ENCODE results near the gene SHMT2. TPM values are rescaled to one million over a fixed set of nuclear protein-coding genes. Genes with fewer than 3 reads are reported as not detected.
"Not testable (repeated sequence)": the region's sequence is repeated elsewhere in the genome, so short reads cannot be mapped to it uniquely, and the experiment has no call there.

Gene SHMT2
- total RNA-seq, 1 experiment from 2014 or later: 409 TPM

DNA sequence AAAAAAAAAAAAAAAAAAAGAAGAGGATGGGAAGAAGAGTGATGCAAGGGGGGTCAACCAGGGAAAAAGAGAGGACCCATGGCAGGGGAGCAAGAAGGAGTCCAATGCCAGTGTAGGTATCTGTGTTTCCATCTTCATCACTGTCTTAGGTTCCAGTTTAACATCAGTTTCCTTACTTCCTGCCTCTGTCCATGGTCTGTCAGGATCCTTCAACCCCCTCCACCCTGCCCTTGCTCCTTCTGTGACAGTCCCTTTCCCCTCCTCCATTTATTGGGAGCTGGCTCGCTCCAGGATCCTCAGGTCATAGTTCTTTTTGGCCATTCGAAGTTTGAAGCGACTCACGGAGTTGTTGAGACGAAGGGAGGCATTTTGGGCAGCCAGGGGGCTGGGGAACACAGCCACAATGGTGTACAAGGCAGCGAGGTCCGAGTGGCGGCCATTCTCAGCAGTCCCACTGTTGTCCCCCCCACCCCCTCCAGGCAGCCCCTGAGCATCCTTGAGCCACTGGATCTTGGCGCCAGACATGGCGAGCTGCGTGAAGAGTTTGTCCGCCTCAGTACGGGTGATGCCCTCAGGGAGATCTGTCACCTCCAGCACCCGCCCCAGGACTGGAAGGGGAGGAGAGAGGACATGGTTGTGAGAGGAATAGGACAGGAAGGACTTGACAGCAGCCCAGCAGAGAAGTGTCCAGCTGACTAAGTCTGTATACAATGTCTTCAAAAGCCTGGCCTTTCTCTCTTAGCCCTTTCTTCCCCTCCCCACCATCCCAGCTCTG, 25.2 kb downstream of the SHMT2 start:
- DNase-seq (ENCODE audit: extremely low read depth, low read depth): no peak

DNA sequence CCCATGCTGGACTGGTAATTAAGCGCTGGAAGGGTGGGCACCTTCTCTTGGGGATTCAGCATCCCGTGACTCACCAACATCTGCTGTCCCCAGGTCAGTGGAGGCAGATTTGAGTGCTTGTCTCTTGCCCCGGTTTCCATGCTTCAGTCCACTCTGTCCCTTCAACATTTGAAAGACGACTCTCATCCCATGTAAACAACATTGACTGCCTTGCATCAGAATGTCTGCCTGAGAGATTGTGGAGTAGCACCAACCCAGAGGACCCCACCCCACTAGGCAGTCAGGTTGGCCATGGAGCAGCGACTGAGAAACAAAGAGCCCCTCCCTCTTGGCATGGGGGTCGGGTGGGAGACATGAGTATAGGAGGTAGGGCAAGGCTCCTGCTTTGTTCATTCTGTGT, 26.4 kb downstream of the SHMT2 start:
- DNase-seq (ENCODE audit: extremely low read depth, low read depth): no peak

GRCh38 chr12:57258977-57259970, 29.8 kb downstream of the SHMT2 start:
- DNase-seq (ENCODE audit: extremely low read depth, low read depth): no peak

GRCh38 chr12:57260366-57260765, 30.9 kb downstream of the SHMT2 start:
- DNase-seq (ENCODE audit: extremely low read depth, low read depth): no peak

GRCh38 chr12:57261428-57261865, 31.9 kb downstream of the SHMT2 start:
- no peak for DNase-seq (ENCODE audit: extremely low read depth, low read depth)

GRCh38 chr12:57262126-57262822, 32.8 kb downstream of the SHMT2 start:
- DNase-seq (ENCODE audit: extremely low read depth, low read depth): peak; percentile 42

GRCh38 chr12:57263096-57263495, 33.6 kb downstream of the SHMT2 start:
- DNase-seq (ENCODE audit: extremely low read depth, low read depth): no peak

- no peak for DNase-seq (ENCODE audit: extremely low read depth, low read depth)
Observed at GRCh38 chr12:57266681-57267080, 37.2 kb downstream of the SHMT2 start.

DNA sequence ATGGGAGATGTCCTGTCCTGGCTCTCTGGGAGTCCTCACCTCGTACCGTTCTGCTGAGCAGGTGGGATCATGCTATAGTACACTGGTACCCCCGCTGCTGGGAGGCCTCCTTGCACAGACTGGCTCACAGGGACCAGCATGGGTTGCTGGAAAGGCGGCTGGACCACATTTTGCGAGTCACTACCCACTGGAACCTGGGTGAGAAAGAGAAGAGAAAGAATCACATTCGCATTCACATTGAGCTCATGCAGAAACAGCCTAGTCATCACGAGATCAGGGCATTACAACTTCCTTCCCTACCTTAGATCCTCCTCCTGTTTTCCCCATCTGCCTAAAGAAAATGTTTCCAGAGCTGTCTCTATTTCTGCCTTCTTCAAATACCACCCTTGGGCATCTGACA, 38.8 kb downstream of the SHMT2 start:
- no peak for DNase-seq (ENCODE audit: extremely low read depth, low read depth)

DNA sequence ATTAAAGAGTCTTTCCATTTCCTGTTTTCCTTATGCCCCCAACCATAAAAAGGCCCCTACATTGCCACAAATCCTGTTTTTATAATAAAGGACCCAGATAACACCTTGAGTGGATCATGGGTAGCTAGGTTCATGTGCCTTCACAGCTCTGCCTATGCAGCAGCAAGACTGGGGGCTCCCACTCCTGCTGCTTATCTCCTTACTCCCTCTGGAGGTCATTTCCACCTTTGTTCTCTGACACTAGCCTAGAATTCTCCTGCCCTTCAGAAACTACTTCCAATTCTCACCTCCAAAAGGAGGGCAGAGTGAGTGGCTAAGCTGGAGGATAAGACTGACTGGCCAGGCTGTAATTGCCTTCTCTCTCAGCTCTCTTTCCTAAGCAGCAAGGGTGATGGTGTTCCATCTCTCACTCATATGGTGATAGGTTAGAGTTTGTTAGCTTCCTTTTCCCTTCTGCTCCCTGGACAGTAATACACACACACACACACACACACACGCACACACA, 41.5 kb downstream of the SHMT2 start:
- DNase-seq (ENCODE audit: extremely low read depth, low read depth): no peak

DNA sequence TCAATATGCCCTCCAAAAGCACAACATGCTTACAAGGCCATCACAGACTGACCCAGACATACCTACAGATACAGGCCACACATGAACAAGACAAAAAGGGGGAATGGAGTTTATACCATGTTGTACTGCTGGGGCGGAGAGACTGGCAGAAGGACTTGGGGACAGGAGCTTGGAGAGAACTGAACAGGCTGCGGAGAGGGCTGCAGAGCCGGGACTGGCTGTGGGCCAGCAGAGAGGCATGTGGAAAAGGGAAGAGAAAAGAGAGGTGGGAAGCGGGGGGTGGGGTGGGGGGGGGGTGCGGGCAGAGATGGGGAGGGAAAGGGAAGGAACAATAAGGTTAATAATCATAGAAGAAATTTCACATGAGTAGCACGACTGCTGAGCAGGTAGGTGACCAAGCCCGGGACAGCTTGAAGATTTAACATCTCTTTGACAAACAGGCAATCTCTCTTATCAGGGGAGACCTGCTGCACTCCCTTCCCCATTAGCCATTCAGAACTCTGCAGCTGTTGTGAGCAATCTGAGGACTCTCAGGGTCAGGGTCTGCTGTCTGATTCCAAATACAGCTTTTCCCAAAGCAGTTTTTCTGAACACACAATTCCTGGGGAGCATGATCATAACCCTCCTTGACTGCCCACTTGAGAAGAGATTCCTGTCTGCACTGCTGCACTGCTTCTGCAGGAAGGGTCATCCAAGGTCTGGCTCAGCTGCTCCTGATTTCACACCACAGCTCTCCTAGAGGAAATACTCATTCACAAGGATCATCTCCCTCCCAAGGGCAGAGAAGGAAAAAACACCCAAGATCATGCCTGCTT, 43.0 kb downstream of the SHMT2 start:
- DNase-seq (ENCODE audit: extremely low read depth, low read depth): no peak

GRCh38 chr12:57273516-57273915, 44.0 kb downstream of the SHMT2 start:
- DNase-seq (ENCODE audit: extremely low read depth, low read depth): no peak

DNA sequence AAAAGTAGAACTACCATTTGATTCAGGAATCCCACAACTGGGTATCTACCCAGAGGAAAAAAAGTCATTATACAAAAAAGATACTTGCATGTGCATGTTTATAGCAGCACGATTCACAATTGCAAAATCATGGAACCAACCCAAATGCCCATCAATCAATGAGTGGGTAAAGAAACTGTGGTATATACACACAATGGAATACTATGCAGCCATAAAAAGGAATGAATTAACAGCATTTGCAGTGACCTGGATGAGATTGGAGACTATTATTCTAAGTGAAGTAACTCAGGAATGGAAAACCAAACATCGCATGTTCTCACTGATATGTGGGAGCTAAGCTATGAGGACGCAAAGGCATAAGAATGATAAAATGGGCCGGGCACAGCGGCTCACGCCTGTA, 46.7 kb downstream of the SHMT2 start:
- not testable (repeated sequence) for DNase-seq (ENCODE audit: extremely low read depth, low read depth)

- no peak for DNase-seq (ENCODE audit: extremely low read depth, low read depth)
Observed at GRCh38 chr12:57276935-57277563, 47.5 kb downstream of the SHMT2 start.

- no peak for DNase-seq (ENCODE audit: extremely low read depth, low read depth)
Observed at GRCh38 chr12:57278465-57279381, 49.2 kb downstream of the SHMT2 start.

DNA sequence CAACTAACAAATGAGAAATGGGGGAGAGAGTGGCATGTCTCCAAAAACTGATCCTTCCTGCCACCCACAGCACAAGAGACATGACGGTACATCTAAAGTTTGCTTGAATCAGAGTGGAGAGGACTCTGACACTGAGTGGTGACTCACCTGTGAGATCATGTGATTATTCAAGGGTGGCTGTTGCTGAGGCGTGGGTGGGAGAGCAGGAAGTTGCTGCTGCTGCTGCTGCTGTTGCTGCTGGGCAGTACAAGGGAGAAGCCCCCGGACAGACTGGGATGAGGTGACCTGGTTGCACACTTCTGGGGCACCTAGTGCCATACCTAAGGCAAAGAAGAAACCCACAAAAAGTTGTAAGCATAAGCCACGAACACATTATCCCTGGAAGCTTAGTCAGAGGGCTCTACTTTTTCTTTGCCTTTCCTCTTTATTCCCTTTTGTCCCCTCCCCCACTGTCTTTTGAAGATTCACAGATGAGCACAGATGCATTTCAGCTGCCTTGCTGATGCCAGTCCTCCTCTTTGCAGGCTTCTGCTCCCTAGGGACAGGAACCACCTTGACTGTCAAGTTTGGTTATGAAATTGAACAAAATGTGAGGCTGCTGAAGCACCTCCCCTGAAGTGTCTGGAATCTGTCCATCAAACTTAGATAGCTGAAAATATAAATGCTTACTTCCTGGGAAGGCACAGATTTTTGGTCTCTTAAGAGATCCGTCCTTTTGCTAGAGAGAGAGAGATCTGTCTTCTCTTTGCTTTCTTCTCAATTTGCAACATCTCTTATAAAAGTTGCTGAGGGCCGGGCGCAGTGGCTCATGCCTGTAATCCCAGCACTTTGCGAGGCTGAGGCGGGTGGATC, 50.9 kb downstream of the SHMT2 start:
- peak; percentile 50 for DNase-seq (ENCODE audit: extremely low read depth, low read depth)

- DNase-seq (ENCODE audit: extremely low read depth, low read depth): not testable (repeated sequence)
Observed at GRCh38 chr12:57282073-57282472, 52.6 kb downstream of the SHMT2 start.
